Renal pelvis (tissue), 12 donors: ENCODE measurements around the gene VWA7. TPM values are rescaled to one million over a fixed set of nuclear protein-coding genes. Genes with fewer than 3 reads are reported as not detected.
"Not testable (repeated sequence)": the region's sequence is repeated elsewhere in the genome, so short reads cannot be mapped to it uniquely, and the experiment has no call there.

Source experiments
- DNase-seq: peaks from one replicate; pipeline ENCODE4 v3.0.0-alpha.2; 2013
- long read RNA-seq, 16 experiments: transcript quantifications; one replicate each; lab custom pipeline, GENCODE V29; 2026
- polyA plus RNA-seq, 3 donors: library from polyadenylated mRNA; unstranded; fragments of 120-200 nt; gene quantifications; one replicate each; pipeline ENCODE4 v1.2.1, GENCODE V29; 2013; ENCODE audit not compliant: insufficient read length in 3 of 3

The VWA7 gene
- polyA plus RNA-seq = 10 to 100 TPM in 2 of 3 donors, 1 to 10 TPM in 1; 8.8 to 14.0 (median 13.1) TPM
- long read RNA-seq, donor 1 = 0 reads
- long read RNA-seq, donor 2 = 0 reads
- long read RNA-seq, donor 3 = 0 reads
- long read RNA-seq, donor 4 = 0 reads
- long read RNA-seq, donor 5 = 0 reads
- long read RNA-seq, donor 6 = 0 reads
- long read RNA-seq, donor 7 = 0 reads
- long read RNA-seq, donor 8 = 0 reads
- long read RNA-seq, donor 9 = 0 reads
- long read RNA-seq, donor 10 = 0 reads
- long read RNA-seq, donor 11 = 0 reads
- long read RNA-seq, donor 12, partial matches to known transcripts = 0 of 1 reads
- long read RNA-seq, donor 12, other reads (novel, unspliced or antisense) = 0 of 1 reads
- long read RNA-seq, donor 13, partial matches to known transcripts = 0 of 2 reads
- long read RNA-seq, donor 13, other reads (novel, unspliced or antisense) = 0 of 2 reads
- long read RNA-seq, donor 14, partial matches to known transcripts = 0 of 1 reads
- long read RNA-seq, donor 14, other reads (novel, unspliced or antisense) = 0 of 1 reads
- long read RNA-seq, donor 15, partial matches to known transcripts = 0 of 1 reads
- long read RNA-seq, donor 15, other reads (novel, unspliced or antisense) = 0 of 1 reads
- long read RNA-seq, donor 16 = 0 reads

- DNase-seq = peak; percentile 88
Measured at GRCh38 chr6:31776989-31777666, at the start of gene VWA7. VWA7 (minus strand) TSS chr6:31777328; CDS start chr6:31776779, 549 bp downstream.

GRCh38 chr6:31826793-31827285, 49.7 kb upstream of the VWA7 start:
- no peak for DNase-seq

- no peak for DNase-seq
Measured at GRCh38 chr6:31825553-31825952, 48.4 kb upstream of the VWA7 start.

- not testable (repeated sequence) for DNase-seq
Measured at GRCh38 chr6:31823592-31824196, 46.6 kb upstream of the VWA7 start.

- peak; percentile 71 for DNase-seq
Measured at GRCh38 chr6:31822036-31822821, 45.1 kb upstream of the VWA7 start.

GRCh38 chr6:31821301-31822035, 44.3 kb upstream of the VWA7 start:
- peak; percentile 59 for DNase-seq

- not testable (repeated sequence) for DNase-seq
Measured at GRCh38 chr6:31820399-31820798, 43.3 kb upstream of the VWA7 start.

GRCh38 chr6:31819871-31820299, 42.8 kb upstream of the VWA7 start:
- DNase-seq = no peak

- DNase-seq = not testable (repeated sequence)
Measured at GRCh38 chr6:31817929-31818511, 40.9 kb upstream of the VWA7 start.

GRCh38 chr6:31817133-31817928, 40.2 kb upstream of the VWA7 start:
- not testable (repeated sequence) for DNase-seq

GRCh38 chr6:31815025-31815838, 38.1 kb upstream of the VWA7 start, which contains the start of the genes HSPA1A and HSPA1L:
HSPA1A (plus strand) TSS chr6:31815543; CDS start chr6:31815757, 214 bp downstream.
HSPA1L (minus strand) TSS chr6:31815283; CDS start chr6:31811972, 3,311 bp downstream.
- peak; percentile 97 for DNase-seq

GRCh38 chr6:31814677-31815024, 37.5 kb upstream of the VWA7 start:
- DNase-seq = peak; percentile 97

- DNase-seq = no peak
Measured at GRCh38 chr6:31813465-31813849, 36.3 kb upstream of the VWA7 start.

- no peak for DNase-seq
Measured at GRCh38 chr6:31811645-31812044, 34.5 kb upstream of the VWA7 start.

GRCh38 chr6:31808599-31808998, 31.5 kb upstream of the VWA7 start:
- DNase-seq = not testable (repeated sequence)

- DNase-seq = peak; percentile 98
Measured at GRCh38 chr6:31806470-31807272, 29.5 kb upstream of the VWA7 start, which contains the start of gene LSM2. LSM2 (minus strand) TSS chr6:31806966; CDS start chr6:31806757, 209 bp downstream.

- no peak for DNase-seq
Measured at GRCh38 chr6:31805939-31806469, 28.9 kb upstream of the VWA7 start.
